K562 (cell line): Measurements from ENCODE around the gene EXOC4. TPM values are rescaled to one million over a fixed set of nuclear protein-coding genes. Genes with fewer than 3 reads are reported as not detected.

Experiments used
- ATF6 ChIP-seq: sonication (generic); formaldehyde crosslinking; IDR thresholded peaks from 2 replicates; pipeline ENCODE4 v1.4.0; 2020; ENCODE audit warnings: mild to moderate bottlenecking, missing genetic modification reagents
- ELF1 ChIP-seq: fragments of 200-800 bp; sonication (Bioruptor generic); IDR thresholded peaks from 2 replicates; pipeline ENCODE4 v1.6.1; 2016; ENCODE audit warnings: missing genetic modification characterization, missing compliant biosample characterization
- GABPB2 ChIP-seq: fragments of 250-450 bp; sonication (Bioruptor Pico); conservative IDR thresholded peaks from 2 replicates; pipeline ENCODE4 v1.5.1; 2021; ENCODE audit warnings: mild to moderate bottlenecking
- KLF10 ChIP-seq: fragments of 250-450 bp; sonication (Bioruptor Pico); IDR thresholded peaks from 2 replicates; pipeline ENCODE4 v1.6.1; 2021; ENCODE audit warnings: matching md5 sums
- NCOA4 ChIP-seq: fragments of 450-650 bp; IDR thresholded peaks from 2 replicates; pipeline ENCODE4 v1.6.1; 2018; ENCODE audit warnings: mild to moderate bottlenecking; ENCODE audit not compliant: partially characterized antibody
- SMAD3 ChIP-seq: fragments of 450-650 bp; formaldehyde crosslinking; conservative IDR thresholded peaks from 2 replicates; pipeline ENCODE4 v1.4.0; 2020; ENCODE audit warnings: mild to moderate bottlenecking
- SNRNP70 ChIP-seq: fragments of 200-400 bp; formaldehyde crosslinking; optimal IDR thresholded peaks from 2 replicates; pipeline ENCODE3; 2017; ENCODE audit warnings: low read depth, low read length
- ZBTB11 ChIP-seq, 3 experiments: fragments of 200-800 bp in 1 of 3; fragments of 250-450 bp in 1 of 3; fragments of 450-650 bp in 1 of 3; sonication (Bioruptor Pico) in 1 of 3; sonication (Bioruptor generic) in 1 of 3; formaldehyde crosslinking in 1 of 3; IDR thresholded peaks; 2 replicates each; pipeline versions ENCODE4 v1.6.1 to v1.8.0; 2016 to 2022; ENCODE audit warnings: mild to moderate bottlenecking in 2 of 3, missing genetic modification characterization in 2 of 3, missing compliant biosample characterization in 1 of 3, moderate library complexity in 1 of 3
- ZBTB5 ChIP-seq: fragments of 450-650 bp; IDR thresholded peaks from 2 replicates; pipeline ENCODE4 v1.6.1; 2017; ENCODE audit warnings: antibody characterized with exemption
- ZNF583 ChIP-seq: fragments of 250-450 bp; sonication (Bioruptor Pico); IDR thresholded peaks from 2 replicates; pipeline ENCODE4 v1.4.0; 2020
- ZNF764 ChIP-seq: fragments of 250-450 bp; sonication (Bioruptor Pico); IDR thresholded peaks from 2 replicates; pipeline ENCODE4 v1.4.0; 2020; ENCODE audit warnings: low read depth, mild to moderate bottlenecking, moderate library complexity
- ZSCAN32 ChIP-seq: fragments of 450-650 bp; formaldehyde crosslinking; IDR thresholded peaks from 2 replicates; pipeline ENCODE4 v1.4.0; 2020; ENCODE audit warnings: mild to moderate bottlenecking, moderate library complexity
- polyA plus RNA-seq, 8 experiments: library from polyadenylated mRNA; depleted of rRNA in 4 of 8; stranded (reverse) in 5 of 8; unstranded in 3 of 8; fragments of >200 nt; fragmentation: Nextera tagmentation in 2 of 8; fragmentation: Illumina TruSeq in 1 of 8; extraction: Ambion mirVana in 2 of 8; extraction: Trizol in 1 of 8; gene quantifications; 2 replicates each; pipeline versions ENCODE4 v1.2.1 to v1.2.3, GENCODE V29; 2011 to 2014; ENCODE audit warnings: inconsistent platforms in 1 of 8, missing spikeins in 1 of 8
- total RNA-seq, 7 experiments: library from RNA; depleted of rRNA in 6 of 7; stranded (reverse); fragments of >200 nt in 6 of 7; fragmentation: Illumina TruSeq in 2 of 7; extraction: Trizol in 2 of 7; gene quantifications; 2 replicates each; pipeline versions ENCODE4 v1.2.1 to v1.2.3, GENCODE V29; 2011 to 2021; ENCODE audit warnings: low replicate concordance in 1 of 7
- TF ChIP-seq, protein P1 (sequence below): fragments of 250-450 bp; sonication (Bioruptor Pico); IDR thresholded peaks from 2 replicates; pipeline ENCODE4 v1.5.0; 2021

The EXOC4 gene
- total and polyA plus RNA-seq, 9 of the 15 experiments (the other 6 are each of a cell fraction or from before 2014, with no cell fraction given) = 18.5 to 73.1 (median 46.6) TPM

- TF ChIP-seq SMAD3 (CRISPR knock-in tag) = no peak
- TF ChIP-seq ZBTB11 (CRISPR knock-in tag; IDR thresholded peaks at IDR 0.05) = no peak
- TF ChIP-seq ZSCAN32 (CRISPR knock-in tag) = no peak
- no peak for TF ChIP-seq GABPB2 (CRISPR knock-in tag)
- no peak for TF ChIP-seq SNRNP70
- TF ChIP-seq KLF10 (CRISPR knock-in tag) = no peak
- TF ChIP-seq ELF1 (tag) = no peak
- TF ChIP-seq NCOA4 = no peak
- TF ChIP-seq, protein P1, sequence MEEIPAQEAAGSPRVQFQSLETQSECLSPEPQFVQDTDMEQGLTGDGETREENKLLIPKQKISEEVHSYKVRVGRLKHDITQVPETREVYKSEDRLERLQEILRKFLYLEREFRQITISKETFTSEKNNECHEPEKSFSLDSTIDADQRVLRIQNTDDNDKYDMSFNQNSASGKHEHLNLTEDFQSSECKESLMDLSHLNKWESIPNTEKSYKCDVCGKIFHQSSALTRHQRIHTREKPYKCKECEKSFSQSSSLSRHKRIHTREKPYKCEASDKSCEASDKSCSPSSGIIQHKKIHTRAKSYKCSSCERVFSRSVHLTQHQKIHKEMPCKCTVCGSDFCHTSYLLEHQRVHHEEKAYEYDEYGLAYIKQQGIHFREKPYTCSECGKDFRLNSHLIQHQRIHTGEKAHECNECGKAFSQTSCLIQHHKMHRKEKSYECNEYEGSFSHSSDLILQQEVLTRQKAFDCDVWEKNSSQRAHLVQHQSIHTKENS (CRISPR knock-in tag) = no peak
- TF ChIP-seq ZNF764 (CRISPR knock-in tag) = no peak
- no peak for TF ChIP-seq ZNF583
- TF ChIP-seq ZBTB5 = no peak
- no peak for TF ChIP-seq ATF6 (CRISPR knock-in tag)
These were observed 634.6 kb downstream of the EXOC4 start (continued) for GRCh38 chr7:133887459-133887858.
